Uterus (tissue), 2 donors: ENCODE results near the gene TBKBP1.

Experiments used
- POLR2A ChIP-seq, 2 donors: fragments of 450-650 bp; IDR thresholded peaks; one replicate each; pipeline ENCODE4 v1.6.1; 2016; ENCODE audit warnings: antibody characterized with exemption in 2 of 2, mild to moderate bottlenecking in 1 of 2, moderate library complexity in 1 of 2
- TF ChIP-seq, protein P1 (sequence below), 4 experiments: fragments of 200-600 bp in 2 of 4; fragments of 450-650 bp in 2 of 4; sonication (generic) in 2 of 4; IDR thresholded peaks; one replicate each; pipeline ENCODE4 v1.5.1; 2016 to 2019; ENCODE audit warnings: antibody characterized with exemption in 4 of 4, mild to moderate bottlenecking in 2 of 4, moderate library complexity in 1 of 4

DNA sequence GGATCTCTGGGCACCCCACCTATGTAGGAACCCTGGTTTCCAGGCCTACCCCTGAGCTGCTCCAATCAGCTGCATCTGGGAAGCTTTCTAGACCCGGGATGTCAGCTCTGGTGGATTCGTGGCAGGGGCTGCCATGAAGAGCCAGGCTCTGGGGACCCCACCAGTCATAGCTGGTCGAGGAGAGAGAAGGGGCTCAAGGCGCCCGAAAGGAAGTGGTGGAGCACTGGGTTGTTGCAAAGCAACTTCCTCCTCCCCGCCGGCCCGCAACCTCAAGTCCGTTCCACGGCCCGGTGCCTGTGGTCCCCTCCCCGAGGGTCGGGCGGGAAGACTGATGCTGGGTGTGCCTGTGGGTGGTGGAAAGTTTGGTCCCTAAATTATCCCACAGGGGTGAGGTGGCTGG, 10.2 kb downstream of the TBKBP1 start:
- TF ChIP-seq, protein P1, sequence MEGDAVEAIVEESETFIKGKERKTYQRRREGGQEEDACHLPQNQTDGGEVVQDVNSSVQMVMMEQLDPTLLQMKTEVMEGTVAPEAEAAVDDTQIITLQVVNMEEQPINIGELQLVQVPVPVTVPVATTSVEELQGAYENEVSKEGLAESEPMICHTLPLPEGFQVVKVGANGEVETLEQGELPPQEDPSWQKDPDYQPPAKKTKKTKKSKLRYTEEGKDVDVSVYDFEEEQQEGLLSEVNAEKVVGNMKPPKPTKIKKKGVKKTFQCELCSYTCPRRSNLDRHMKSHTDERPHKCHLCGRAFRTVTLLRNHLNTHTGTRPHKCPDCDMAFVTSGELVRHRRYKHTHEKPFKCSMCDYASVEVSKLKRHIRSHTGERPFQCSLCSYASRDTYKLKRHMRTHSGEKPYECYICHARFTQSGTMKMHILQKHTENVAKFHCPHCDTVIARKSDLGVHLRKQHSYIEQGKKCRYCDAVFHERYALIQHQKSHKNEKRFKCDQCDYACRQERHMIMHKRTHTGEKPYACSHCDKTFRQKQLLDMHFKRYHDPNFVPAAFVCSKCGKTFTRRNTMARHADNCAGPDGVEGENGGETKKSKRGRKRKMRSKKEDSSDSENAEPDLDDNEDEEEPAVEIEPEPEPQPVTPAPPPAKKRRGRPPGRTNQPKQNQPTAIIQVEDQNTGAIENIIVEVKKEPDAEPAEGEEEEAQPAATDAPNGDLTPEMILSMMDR (IDR thresholded peaks at IDR 0.05), result no peak
- TF ChIP-seq POLR2A (IDR thresholded peaks at IDR 0.05), result no peak
